Endothelial cell of umbilical vein (primary cell): ENCODE measurements around the gene THRSP. TPM values are rescaled to one million over a fixed set of nuclear protein-coding genes. Genes with fewer than 3 reads are reported as not detected.

Source experiments
- BruUV-seq: library from RNA; stranded (reverse); fragments of 400-500 nt; replicated peaks from 2 replicates; lab custom pipeline; 2021; lab: Mats Ljungman, UMichigan
- CTCF ChIA-PET: fragments of 300-600, 350-600 bp; sonication (Branson Sonifier 250); formaldehyde crosslinking; loops from one replicate; lab custom pipeline; 2021; ENCODE audit warnings: antibody characterized with exemption, inconsistent platforms; lab: Charles Lee
- POLR2A ChIA-PET: fragments of 300-600, 350-600 bp; sonication (Branson Sonifier 250); formaldehyde crosslinking; loops from one replicate; lab custom pipeline; 2021; ENCODE audit warnings: antibody characterized with exemption, inconsistent platforms; lab: Charles Lee
- DNase-seq: peaks from one replicate; pipeline ENCODE4 v3.0.0-alpha.2; 2011; ENCODE audit warnings: low read depth, low spot score
- FAIRE-seq: peaks from 2 replicates; lab custom pipeline; 2011; peaks lifted over from hg19 to GRCh38; lab: Jason Lieb, UNC
- H2AFZ ChIP-seq: 2 replicates; pipeline ENCODE4 v1.6.0; 2012; ENCODE audit warnings: low read depth, low read length, control low read depth, inconsistent platforms
- H3K27ac ChIP-seq: 2 replicates; pipeline ENCODE4 v1.5.1; 2011; ENCODE audit warnings: low read depth, mild to moderate bottlenecking, control low read depth, low read length, moderate library complexity; ENCODE audit not compliant: insufficient read depth
- H3K27me3 ChIP-seq, 2 experiments: 2 replicates each; pipeline versions ENCODE4 v1.6.0 to v1.6.1; 2011; ENCODE audit warnings: low read length in 2 of 2, mixed read lengths in 1 of 2; ENCODE audit not compliant: control insufficient read depth in 2 of 2, insufficient read depth in 2 of 2
- H3K36me3 ChIP-seq, 2 experiments: 2 replicates in 1 of 2; 3 replicates in 1 of 2; pipeline ENCODE4 v1.5.1; 2011; ENCODE audit warnings: low read length in 2 of 2, mild to moderate bottlenecking in 1 of 2, moderate library complexity in 1 of 2; ENCODE audit not compliant: control insufficient read depth in 2 of 2, insufficient read depth in 2 of 2; ENCODE audit errors: extremely low read depth in 1 of 2
- H3K4me1 ChIP-seq: 3 replicates; pipeline ENCODE4 v1.5.1; 2011; ENCODE audit warnings: mild to moderate bottlenecking, low read length; ENCODE audit not compliant: control insufficient read depth, insufficient read depth; ENCODE audit errors: extremely low read depth
- H3K4me2 ChIP-seq: 2 replicates; pipeline ENCODE4 v1.6.1; 2011; ENCODE audit warnings: low read length, control low read depth, mixed read lengths; ENCODE audit not compliant: insufficient read depth
- H3K4me3 ChIP-seq, 3 experiments: fragments of 200-600 bp in 1 of 3; sonication (generic), shearing (Covaris generic) in 1 of 3; replicated peaks in 1 of 3; 2 replicates each; pipeline ENCODE4 v1.5.1; 2011 to 2016; ENCODE audit warnings: control low read depth in 3 of 3, low read length in 3 of 3, mild to moderate bottlenecking in 2 of 3, inconsistent platforms in 1 of 3, low read depth in 1 of 3, moderate library complexity in 1 of 3; ENCODE audit not compliant: insufficient read depth in 1 of 3
- H3K79me2 ChIP-seq: 2 replicates; pipeline ENCODE4 v1.6.0; 2012; ENCODE audit warnings: low read length, inconsistent platforms; ENCODE audit not compliant: control insufficient read depth, insufficient read depth
- H3K9ac ChIP-seq: replicated peaks from 2 replicates; pipeline ENCODE3; 2011; ENCODE audit warnings: low read length, control low read depth; ENCODE audit not compliant: insufficient read depth; ENCODE audit errors: extremely low read depth
- H3K9me1 ChIP-seq: replicated peaks from 3 replicates; pipeline ENCODE4 v1.6.0; 2011; ENCODE audit warnings: mild to moderate bottlenecking, low read length; ENCODE audit not compliant: control insufficient read depth, insufficient read depth; ENCODE audit errors: extremely low read depth
- H3K9me3 ChIP-seq: replicated peaks from 2 replicates; pipeline ENCODE4 v1.5.1; 2012; ENCODE audit warnings: low read length, inconsistent platforms; ENCODE audit not compliant: control insufficient read depth, insufficient read depth
- H4K20me1 ChIP-seq: replicated peaks from 2 replicates; pipeline ENCODE3; 2011; ENCODE audit warnings: mild to moderate bottlenecking, low read length; ENCODE audit not compliant: control insufficient read depth, insufficient read depth; ENCODE audit errors: extremely low read depth
- GATA2 ChIP-seq: IDR thresholded peaks from 2 replicates; pipeline ENCODE4 v1.7.0; 2011; ENCODE audit warnings: low read depth, mild to moderate bottlenecking, moderate library complexity, mixed read lengths, low read length; ENCODE audit not compliant: insufficient read length, insufficient read depth
- MYC ChIP-seq: IDR thresholded peaks from one replicate; pipeline ENCODE4 v1.6.1; 2011; ENCODE audit warnings: mild to moderate bottlenecking, low read depth, low read length
- POLR2A ChIP-seq: IDR thresholded peaks from 2 replicates; pipeline ENCODE4 v1.6.1; 2012; ENCODE audit warnings: low read depth, mild to moderate bottlenecking, control low read depth, low read length
- dilution Hi-C: fragments of 300-500 bp; cut with MboI; formaldehyde crosslinking; loops from one replicate; pipeline ENCODE4 v1.15.0; 2019; ENCODE audit warnings: low sequenced_read_pairs; ENCODE audit not compliant: extremely low pct_ligation_motif_present
- intact Hi-C: fragments of 100-400 bp; cut with micrococcal nuclease; formaldehyde crosslinking; loops from one replicate; pipeline ENCODE4 v1.10.0; 2022
- polyA plus RNA-seq, 4 experiments: library from polyadenylated mRNA; depleted of rRNA in 3 of 4; stranded (reverse) in 3 of 4; unstranded in 1 of 4; fragments of >200 nt; gene quantifications; 2 replicates each; pipeline versions ENCODE4 v1.2.1 to v1.2.3, GENCODE V29; 2011 to 2012; ENCODE audit warnings: missing spikeins in 1 of 4
- total RNA-seq: library from RNA; stranded (reverse); gene quantifications from 2 replicates; pipeline ENCODE4 v1.2.3, GENCODE V29; 2021

Gene THRSP
- total and polyA plus RNA-seq, 2 donors (not counting 3 experiments of a cell fraction or from before 2014, with no cell fraction given) = not detected

DNA sequence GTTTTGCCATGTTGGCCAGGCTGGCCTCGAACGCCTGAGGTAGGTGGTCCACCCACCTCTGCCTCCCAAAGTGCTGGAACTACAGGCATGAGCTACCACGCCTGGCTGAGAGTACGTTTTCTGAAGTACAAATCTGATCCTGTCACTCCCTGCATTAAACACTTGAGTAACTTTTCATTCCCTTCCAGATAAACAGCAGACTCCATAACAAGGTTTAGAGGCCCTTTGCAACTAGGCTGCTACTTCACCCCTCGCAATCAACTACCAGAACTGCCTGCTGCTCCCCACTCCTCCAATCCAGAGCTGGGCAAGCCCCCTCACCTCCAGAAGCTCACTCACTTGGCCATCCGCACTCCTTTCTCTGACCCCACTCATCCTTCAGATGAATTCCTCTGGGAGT, 42.0 kb upstream of the THRSP start:
- DNase-seq (no peak), FAIRE-seq (no peak)
- CTCF ChIA-PET = interaction anchor here (0.7 to 3.4 kb wide), 6 partner anchors 9 to 30 kb away, joined by 4 to 12 read pairs (median 8); no protein-coding TSS in a partner anchor
- no peak overlapping the region for H2AFZ ChIP-seq
- POLR2A ChIA-PET = no interaction called here
- no peak overlapping the region for H3K4me2 ChIP-seq
- TF ChIP-seq GATA2 (no peak), MYC (no peak)
- dilution Hi-C loops (no loop called here), intact Hi-C loops (no loop called here)
- H3K9ac ChIP-seq = no peak overlapping the region
- H3K4me1 ChIP-seq = peaks cover 5% of the 10 kb centered on the region
- no peaks in the 10 kb centered on the region for H3K9me1 ChIP-seq
- BruUV-seq = no TSS peak
- no peaks in the 10 kb centered on the region for H3K36me3 ChIP-seq
- H3K9me3 ChIP-seq = no peaks in the 10 kb centered on the region
- H3K27me3 ChIP-seq = no peaks in the 10 kb centered on the region
- H4K20me1 ChIP-seq = no peaks in the 10 kb centered on the region
- no peaks in the 10 kb centered on the region for H3K79me2 ChIP-seq
- no peak overlapping the region for H3K4me3 ChIP-seq
- H3K27ac ChIP-seq = no peak overlapping the region

- dilution Hi-C loops (no loop called here), intact Hi-C loops (no loop called here)
- Histone ChIP-seq H2AFZ (peak within 1 kb of the TSS; percentile 100), H3K4me2 (peak within 1 kb of the TSS; percentile 80), H3K27ac (no peak within 1 kb of the TSS), H3K4me3 (peak within 1 kb of the TSS in 2 of 3 experiments; percentile 31 to 41), H3K9ac (peak within 1 kb of the TSS; percentile 4), H4K20me1 (no peaks in the 10 kb centered on the region), H3K27me3 (no peaks in the 10 kb centered on the region), H3K4me1 (peaks cover 5% of the 10 kb centered on the region), H3K79me2 (no peaks in the 10 kb centered on the region), H3K9me1 (no peaks in the 10 kb centered on the region), H3K9me3 (no peaks in the 10 kb centered on the region), H3K36me3 (no peaks in the 10 kb centered on the region)
- TF ChIP-seq POLR2A = no peak
- no TSS peak for BruUV-seq
- CTCF ChIA-PET = no interaction called here
- FAIRE-seq = peak; percentile 69
- POLR2A ChIA-PET = no interaction called here
- no peak for DNase-seq
Observed at GRCh38 chr11:78022397-78023396, 41.0 kb upstream of the THRSP start, which contains the start of gene KCTD14. TSS of gene KCTD14 (minus strand) at chr11:78023276. CDS start at chr11:78023249, 27 bp downstream.
